Prostate gland (tissue), 2 donors: Measurements from ENCODE around the gene NOL6. TPM values are rescaled to one million over a fixed set of nuclear protein-coding genes. Genes with fewer than 3 reads are reported as not detected.

ENCODE experiments used
- DNase-seq: peaks from one replicate; pipeline ENCODE4 v3.0.0-alpha.2; 2019; ENCODE audit warnings: low spot score
- H3K27ac ChIP-seq, 2 donors: fragments of 200-600 bp; sonication (generic); 2 replicates each; pipeline ENCODE4 v1.5.1; 2017 to 2019
- H3K27me3 ChIP-seq: fragments of 200-600 bp; sonication (generic); replicated peaks from 2 replicates; pipeline ENCODE4 v1.5.1; 2019; ENCODE audit not compliant: insufficient read depth
- H3K36me3 ChIP-seq, 2 donors: fragments of 200-600 bp; sonication (generic); 1 replicate in 1 of 2; 2 replicates in 1 of 2; pipeline versions ENCODE4 v1.5.1 to v1.8.1; 2017 to 2019
- H3K4me1 ChIP-seq: fragments of 200-600 bp; sonication (generic); replicated peaks from 2 replicates; pipeline ENCODE4 v1.5.1; 2019
- H3K4me3 ChIP-seq, 2 donors: fragments of 200-600 bp; sonication (generic); 2 replicates each; pipeline ENCODE4 v1.5.1; 2017 to 2019
- H3K9me3 ChIP-seq: fragments of 200-600 bp; sonication (generic); 2 replicates; pipeline ENCODE4 v1.5.1; 2017
- CTCF ChIP-seq, 4 experiments: fragments of 200-600 bp in 2 of 4; fragments of 450-650 bp in 2 of 4; sonication (generic) in 2 of 4; IDR thresholded peaks; 1 replicate in 3 of 4; 2 replicates in 1 of 4; pipeline ENCODE4 v1.5.1; 2016 to 2019; ENCODE audit warnings: antibody characterized with exemption in 4 of 4, mild to moderate bottlenecking in 2 of 4, moderate library complexity in 2 of 4
- POLR2A ChIP-seq: fragments of 450-650 bp; IDR thresholded peaks from one replicate; pipeline ENCODE4 v1.6.1; 2016; ENCODE audit warnings: antibody characterized with exemption, mild to moderate bottlenecking
- POLR2AphosphoS5 ChIP-seq: sonication (generic); formaldehyde crosslinking; IDR thresholded peaks from one replicate; pipeline ENCODE4 v1.6.1; 2017; ENCODE audit warnings: antibody characterized with exemption
- WGBS: methylation state at CpG from one replicate; pipeline ENCODE4 v1.1.5; 2018; 5-methylcytosine and 5-hydroxymethylcytosine counted together
- intact Hi-C: fragments of 100-400 bp; cut with DNase I; formaldehyde crosslinking; loops from one replicate; pipeline ENCODE4 v1.14.2; 2022
- total RNA-seq, 2 donors: library from RNA; depleted of rRNA; stranded (reverse); fragments of >200 nt; gene quantifications; one replicate each; pipeline ENCODE4 v1.1.0, GENCODE V29; 2016

The NOL6 gene
- total RNA-seq, 2 donors from 2014 or later, result 28.6 to 30.9 TPM

- no peak for DNase-seq
- intact Hi-C loops, result loop anchor here (5.0 kb wide), 2 partner anchors 88 to 178 kb away; no protein-coding TSS in a partner anchor
- WGBS, result 92% methylated on average over 9 of the region's 9 CpGs
Measured at GRCh38 chr9:33465096-33465495, 8.6 kb downstream of the NOL6 start.

GRCh38 chr9:33464045-33464636 is 9.6 kb downstream of the NOL6 start:
- Histone ChIP-seq H3K4me1 (no peaks in the 10 kb centered on the region), H3K27ac (peak overlapping the region; percentile 30 to 38), H3K27me3 (no peaks in the 10 kb centered on the region), H3K36me3 (peaks cover 22 to 25% of the 10 kb centered on the region in 2 donors), H3K4me3 (no peak overlapping the region), H3K9me3 (no peaks in the 10 kb centered on the region)
- TF ChIP-seq CTCF (IDR thresholded peaks at IDR 0.05), result no peak
- no peak for TF ChIP-seq POLR2A
- peak; percentile 51 for TF ChIP-seq POLR2AphosphoS5
- intact Hi-C loops, result no loop called here
- WGBS, result 44% methylated on average over 14 of the region's 14 CpGs
- peak; percentile 44 for DNase-seq

More at GRCh38 chr9:33465096-33465495, 8.6 kb downstream of the NOL6 start:
- no peaks in the 10 kb centered on the region for H3K27me3 ChIP-seq
- H3K4me1 ChIP-seq, result no peaks in the 10 kb centered on the region
- H3K4me3 ChIP-seq, result no peak overlapping the region
- H3K27ac ChIP-seq, result no peak overlapping the region
- H3K36me3 ChIP-seq, result peaks cover 28 to 33% of the 10 kb centered on the region in 2 donors
- TF ChIP-seq POLR2A (no peak), POLR2AphosphoS5 (no peak), CTCF (IDR thresholded peaks at IDR 0.05) (no peak)
- no peaks in the 10 kb centered on the region for H3K9me3 ChIP-seq

GRCh38 chr9:33463151-33463550 is 10.6 kb downstream of the NOL6 start:
- Histone ChIP-seq H3K9me3 (no peaks in the 10 kb centered on the region), H3K27me3 (no peaks in the 10 kb centered on the region), H3K4me1 (no peaks in the 10 kb centered on the region), H3K4me3 (no peak overlapping the region), H3K36me3 (peaks cover 13 to 15% of the 10 kb centered on the region in 2 donors), H3K27ac (no peak overlapping the region)
- no peak for DNase-seq
- no peak for TF ChIP-seq POLR2AphosphoS5
- no peak for TF ChIP-seq CTCF (IDR thresholded peaks at IDR 0.05)
- TF ChIP-seq POLR2A, result no peak
- 77% methylated on average over 15 of the region's 15 CpGs for WGBS
- intact Hi-C loops, result no loop called here

- TF ChIP-seq POLR2A (no peak), CTCF (IDR thresholded peaks at IDR 0.05) (no peak)
- Histone ChIP-seq H3K4me1 (no peaks in the 10 kb centered on the region), H3K36me3 (peaks cover 5 to 13% of the 10 kb centered on the region in 2 donors), H3K9me3 (no peaks in the 10 kb centered on the region), H3K27ac (no peak overlapping the region), H3K4me3 (no peak overlapping the region), H3K27me3 (no peaks in the 10 kb centered on the region)
- 25% methylated on average over 3 of the region's 3 CpGs for WGBS
- DNase-seq, result no peak
- intact Hi-C loops, result no loop called here
Measured at GRCh38 chr9:33461492-33461891, 12.2 kb downstream of the NOL6 start.

GRCh38 chr9:33460854-33461253 is 12.9 kb downstream of the NOL6 start:
- 76% methylated on average over 10 of the region's 10 CpGs for WGBS
- DNase-seq, result no peak
- Histone ChIP-seq H3K4me3 (no peak overlapping the region), H3K27me3 (no peaks in the 10 kb centered on the region), H3K9me3 (no peaks in the 10 kb centered on the region), H3K27ac (no peak overlapping the region), H3K4me1 (no peaks in the 10 kb centered on the region), H3K36me3 (peaks cover 5 to 10% of the 10 kb centered on the region in 2 donors)
- intact Hi-C loops, result no loop called here
- TF ChIP-seq CTCF (IDR thresholded peaks at IDR 0.05), result no peak
- no peak for TF ChIP-seq POLR2A
- TF ChIP-seq POLR2AphosphoS5, result no peak
